Measurements from ENCODE around the gene SUPT4H1. TPM values are rescaled to one million over a fixed set of nuclear protein-coding genes. Genes with fewer than 3 reads are reported as not detected.

SUPT4H1 gene
- total and polyA plus RNA-seq, 2 experiments from 2014 or later, result 82.2 to 83.7 TPM

DNA sequence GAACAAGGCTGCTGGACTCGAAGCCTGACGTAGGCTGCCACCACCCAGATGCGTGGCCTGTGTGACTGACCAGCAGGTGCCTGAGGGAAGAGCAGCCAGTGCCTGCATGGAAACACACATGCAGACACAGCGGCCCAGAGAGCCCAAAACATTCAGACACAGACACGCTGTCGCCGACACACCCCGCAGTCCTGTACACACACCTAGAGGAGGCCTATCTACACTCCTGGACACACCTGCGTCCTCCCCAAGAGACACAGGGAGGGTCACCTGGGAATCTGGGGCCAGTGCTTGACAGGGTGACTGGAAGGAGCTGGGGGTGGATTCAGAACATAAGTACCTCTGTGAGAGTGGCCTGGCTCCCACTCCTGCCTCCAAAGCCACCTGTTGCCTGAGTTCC lies 17.3 kb downstream of the SUPT4H1 start:
- H3K4me3 Mint-ChIP-seq, result no peak overlapping the region
- no peak overlapping the region for H3K27ac Mint-ChIP-seq
- TF ChIP-seq, protein P1, sequence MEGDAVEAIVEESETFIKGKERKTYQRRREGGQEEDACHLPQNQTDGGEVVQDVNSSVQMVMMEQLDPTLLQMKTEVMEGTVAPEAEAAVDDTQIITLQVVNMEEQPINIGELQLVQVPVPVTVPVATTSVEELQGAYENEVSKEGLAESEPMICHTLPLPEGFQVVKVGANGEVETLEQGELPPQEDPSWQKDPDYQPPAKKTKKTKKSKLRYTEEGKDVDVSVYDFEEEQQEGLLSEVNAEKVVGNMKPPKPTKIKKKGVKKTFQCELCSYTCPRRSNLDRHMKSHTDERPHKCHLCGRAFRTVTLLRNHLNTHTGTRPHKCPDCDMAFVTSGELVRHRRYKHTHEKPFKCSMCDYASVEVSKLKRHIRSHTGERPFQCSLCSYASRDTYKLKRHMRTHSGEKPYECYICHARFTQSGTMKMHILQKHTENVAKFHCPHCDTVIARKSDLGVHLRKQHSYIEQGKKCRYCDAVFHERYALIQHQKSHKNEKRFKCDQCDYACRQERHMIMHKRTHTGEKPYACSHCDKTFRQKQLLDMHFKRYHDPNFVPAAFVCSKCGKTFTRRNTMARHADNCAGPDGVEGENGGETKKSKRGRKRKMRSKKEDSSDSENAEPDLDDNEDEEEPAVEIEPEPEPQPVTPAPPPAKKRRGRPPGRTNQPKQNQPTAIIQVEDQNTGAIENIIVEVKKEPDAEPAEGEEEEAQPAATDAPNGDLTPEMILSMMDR (conservative IDR thresholded peaks at IDR 0.05; ENCODE audit: low read depth in 2 of 2), result no peak

GRCh38 chr17:58334256-58334655 lies 17.7 kb downstream of the SUPT4H1 start:
- peaks cover 25% of the 10 kb centered on the region for H3K27me3 Mint-ChIP-seq (ENCODE audit: insufficient read depth, low read depth, poor library complexity)
- Histone ChIP-seq H3K27ac (ENCODE audit: low read depth) (no peak overlapping the region), H3K27me3 (ENCODE audit: insufficient read depth) (no peaks in the 10 kb centered on the region), H3K4me3 (no peak overlapping the region), H3K36me3 (ENCODE audit: insufficient read depth) (no peaks in the 10 kb centered on the region), H3K4me1 (ENCODE audit: insufficient read depth) (peaks cover 43% of the 10 kb centered on the region), H3K9me2 (ENCODE audit: insufficient read depth) (0 out of 2 replicates have a peak, but pooled peaks cover 8% of the 10 kb centered on the region), H3K4me2 (no peak overlapping the region), H3F3A (replicated peaks; ENCODE audit: low read depth) (no peaks in the 10 kb centered on the region), H4K20me1 (replicated peaks; ENCODE audit: insufficient read depth) (no peaks in the 10 kb centered on the region), H3K79me2 (replicated peaks; ENCODE audit: insufficient read depth) (no peaks in the 10 kb centered on the region), H2AFZ (no peak overlapping the region)
- TF ChIP-seq STAT1 (IDR thresholded peaks at IDR 0.05; ENCODE audit: unreplicated experiment) (no peak), JUNB (IDR thresholded peaks at IDR 0.05; ENCODE audit: unreplicated experiment) (no peak), ZNF331 (CRISPR knock-in tag; IDR thresholded peaks at IDR 0.05; ENCODE audit: low read depth) (no peak), ZNF114 (CRISPR knock-in tag; IDR thresholded peaks at IDR 0.05) (no peak), POLR2AphosphoS5 (IDR thresholded peaks at IDR 0.05; ENCODE audit: low read depth) (no peak)
- TF ChIP-seq, protein P2, sequence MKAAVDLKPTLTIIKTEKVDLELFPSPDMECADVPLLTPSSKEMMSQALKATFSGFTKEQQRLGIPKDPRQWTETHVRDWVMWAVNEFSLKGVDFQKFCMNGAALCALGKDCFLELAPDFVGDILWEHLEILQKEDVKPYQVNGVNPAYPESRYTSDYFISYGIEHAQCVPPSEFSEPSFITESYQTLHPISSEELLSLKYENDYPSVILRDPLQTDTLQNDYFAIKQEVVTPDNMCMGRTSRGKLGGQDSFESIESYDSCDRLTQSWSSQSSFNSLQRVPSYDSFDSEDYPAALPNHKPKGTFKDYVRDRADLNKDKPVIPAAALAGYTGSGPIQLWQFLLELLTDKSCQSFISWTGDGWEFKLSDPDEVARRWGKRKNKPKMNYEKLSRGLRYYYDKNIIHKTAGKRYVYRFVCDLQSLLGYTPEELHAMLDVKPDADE (IDR thresholded peaks at IDR 0.05), result no peak
- TF ChIP-seq, protein P3, sequence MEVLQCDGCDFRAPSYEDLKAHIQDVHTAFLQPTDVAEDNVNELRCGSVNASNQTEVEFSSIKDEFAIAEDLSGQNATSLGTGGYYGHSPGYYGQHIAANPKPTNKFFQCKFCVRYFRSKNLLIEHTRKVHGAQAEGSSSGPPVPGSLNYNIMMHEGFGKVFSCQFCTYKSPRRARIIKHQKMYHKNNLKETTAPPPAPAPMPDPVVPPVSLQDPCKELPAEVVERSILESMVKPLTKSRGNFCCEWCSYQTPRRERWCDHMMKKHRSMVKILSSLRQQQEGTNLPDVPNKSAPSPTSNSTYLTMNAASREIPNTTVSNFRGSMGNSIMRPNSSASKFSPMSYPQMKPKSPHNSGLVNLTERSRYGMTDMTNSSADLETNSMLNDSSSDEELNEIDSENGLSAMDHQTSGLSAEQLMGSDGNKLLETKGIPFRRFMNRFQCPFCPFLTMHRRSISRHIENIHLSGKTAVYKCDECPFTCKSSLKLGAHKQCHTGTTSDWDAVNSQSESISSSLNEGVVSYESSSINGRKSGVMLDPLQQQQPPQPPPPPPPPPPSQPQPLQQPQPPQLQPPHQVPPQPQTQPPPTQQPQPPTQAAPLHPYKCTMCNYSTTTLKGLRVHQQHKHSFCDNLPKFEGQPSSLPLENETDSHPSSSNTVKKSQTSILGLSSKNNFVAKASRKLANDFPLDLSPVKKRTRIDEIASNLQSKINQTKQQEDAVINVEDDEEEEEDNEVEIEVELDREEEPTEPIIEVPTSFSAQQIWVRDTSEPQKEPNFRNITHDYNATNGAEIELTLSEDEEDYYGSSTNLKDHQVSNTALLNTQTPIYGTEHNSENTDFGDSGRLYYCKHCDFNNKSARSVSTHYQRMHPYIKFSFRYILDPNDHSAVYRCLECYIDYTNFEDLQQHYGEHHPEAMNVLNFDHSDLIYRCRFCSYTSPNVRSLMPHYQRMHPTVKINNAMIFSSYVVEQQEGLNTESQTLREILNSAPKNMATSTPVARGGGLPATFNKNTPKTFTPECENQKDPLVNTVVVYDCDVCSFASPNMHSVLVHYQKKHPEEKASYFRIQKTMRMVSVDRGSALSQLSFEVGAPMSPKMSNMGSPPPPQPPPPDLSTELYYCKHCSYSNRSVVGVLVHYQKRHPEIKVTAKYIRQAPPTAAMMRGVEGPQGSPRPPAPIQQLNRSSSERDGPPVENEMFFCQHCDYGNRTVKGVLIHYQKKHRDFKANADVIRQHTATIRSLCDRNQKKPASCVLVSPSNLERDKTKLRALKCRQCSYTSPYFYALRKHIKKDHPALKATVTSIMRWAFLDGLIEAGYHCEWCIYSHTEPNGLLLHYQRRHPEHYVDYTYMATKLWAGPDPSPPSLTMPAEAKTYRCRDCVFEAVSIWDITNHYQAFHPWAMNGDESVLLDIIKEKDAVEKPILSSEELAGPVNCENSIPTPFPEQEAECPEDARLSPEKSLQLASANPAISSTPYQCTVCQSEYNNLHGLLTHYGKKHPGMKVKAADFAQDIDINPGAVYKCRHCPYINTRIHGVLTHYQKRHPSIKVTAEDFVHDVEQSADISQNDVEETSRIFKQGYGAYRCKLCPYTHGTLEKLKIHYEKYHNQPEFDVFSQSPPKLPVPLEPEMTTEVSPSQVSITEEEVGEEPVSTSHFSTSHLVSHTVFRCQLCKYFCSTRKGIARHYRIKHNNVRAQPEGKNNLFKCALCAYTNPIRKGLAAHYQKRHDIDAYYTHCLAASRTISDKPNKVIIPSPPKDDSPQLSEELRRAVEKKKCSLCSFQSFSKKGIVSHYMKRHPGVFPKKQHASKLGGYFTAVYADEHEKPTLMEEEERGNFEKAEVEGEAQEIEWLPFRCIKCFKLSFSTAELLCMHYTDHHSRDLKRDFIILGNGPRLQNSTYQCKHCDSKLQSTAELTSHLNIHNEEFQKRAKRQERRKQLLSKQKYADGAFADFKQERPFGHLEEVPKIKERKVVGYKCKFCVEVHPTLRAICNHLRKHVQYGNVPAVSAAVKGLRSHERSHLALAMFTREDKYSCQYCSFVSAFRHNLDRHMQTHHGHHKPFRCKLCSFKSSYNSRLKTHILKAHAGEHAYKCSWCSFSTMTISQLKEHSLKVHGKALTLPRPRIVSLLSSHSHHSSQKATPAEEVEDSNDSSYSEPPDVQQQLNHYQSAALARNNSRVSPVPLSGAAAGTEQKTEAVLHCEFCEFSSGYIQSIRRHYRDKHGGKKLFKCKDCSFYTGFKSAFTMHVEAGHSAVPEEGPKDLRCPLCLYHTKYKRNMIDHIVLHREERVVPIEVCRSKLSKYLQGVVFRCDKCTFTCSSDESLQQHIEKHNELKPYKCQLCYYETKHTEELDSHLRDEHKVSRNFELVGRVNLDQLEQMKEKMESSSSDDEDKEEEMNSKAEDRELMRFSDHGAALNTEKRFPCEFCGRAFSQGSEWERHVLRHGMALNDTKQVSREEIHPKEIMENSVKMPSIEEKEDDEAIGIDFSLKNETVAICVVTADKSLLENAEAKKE (CRISPR knock-in tag; IDR thresholded peaks at IDR 0.05), result no peak
- TF ChIP-seq, protein P1 (conservative IDR thresholded peaks at IDR 0.05; ENCODE audit: low read depth in 2 of 2), result no peak
- no peaks in the 10 kb centered on the region for H3K36me3 Mint-ChIP-seq (ENCODE audit: low read depth)
- ATAC-seq (no peak), DNase-seq (ENCODE audit: low spot score) (no peak)
- H3K27ac Mint-ChIP-seq, result no peak overlapping the region
- no peaks in the 10 kb centered on the region for H3K9me3 Mint-ChIP-seq
- no peak overlapping the region for H3K4me3 Mint-ChIP-seq
- H3K4me1 Mint-ChIP-seq, result peaks cover 67% of the 10 kb centered on the region

More for the DNA sequence above, 17.3 kb downstream of the SUPT4H1 start:
- no peaks in the 10 kb centered on the region for H3K79me2 ChIP-seq (replicated peaks; ENCODE audit: insufficient read depth)
- Mint-ChIP-seq H3K27me3 (ENCODE audit: insufficient read depth, low read depth, poor library complexity) (peaks cover 27% of the 10 kb centered on the region), H3K9me3 (no peaks in the 10 kb centered on the region), H3K36me3 (ENCODE audit: low read depth) (no peaks in the 10 kb centered on the region), H3K4me1 (peaks cover 67% of the 10 kb centered on the region)
- DNase-seq (ENCODE audit: low spot score) (no peak), ATAC-seq (no peak)
- H3K4me2 ChIP-seq, result no peak overlapping the region
- 0 out of 2 replicates have a peak, but pooled peaks cover 3% of the 10 kb centered on the region for H3F3A ChIP-seq (replicated peaks; ENCODE audit: low read depth)
- H2AFZ ChIP-seq, result no peak overlapping the region
- peaks cover 43% of the 10 kb centered on the region for H3K4me1 ChIP-seq (ENCODE audit: insufficient read depth)
- no peaks in the 10 kb centered on the region for H3K36me3 ChIP-seq (ENCODE audit: insufficient read depth)
- 0 out of 2 replicates have a peak, but pooled peaks cover 8% of the 10 kb centered on the region for H3K9me2 ChIP-seq (ENCODE audit: insufficient read depth)
- no peak overlapping the region for H3K4me3 ChIP-seq
- no peaks in the 10 kb centered on the region for H3K27me3 ChIP-seq (ENCODE audit: insufficient read depth)
- H3K27ac ChIP-seq (ENCODE audit: low read depth), result no peak overlapping the region
- no peaks in the 10 kb centered on the region for H4K20me1 ChIP-seq (replicated peaks; ENCODE audit: insufficient read depth)
